Skeletal muscle tissue (tissue), 5 donors: ENCODE measurements around the gene ZBTB7C. TPM values are rescaled to one million over a fixed set of nuclear protein-coding genes. Genes with fewer than 3 reads are reported as not detected.

Experiments used
- H3K27ac ChIP-seq: one replicate; pipeline ENCODE4 v1.7.0; 2013; ENCODE audit warnings: mild to moderate bottlenecking, low read depth, low read length, inconsistent platforms
- H3K27me3 ChIP-seq, 3 donors: one replicate each; pipeline ENCODE4 v1.7.0; 2013; ENCODE audit warnings: low read length in 3 of 3; ENCODE audit not compliant: control insufficient read depth in 3 of 3, insufficient read depth in 3 of 3
- H3K36me3 ChIP-seq, 3 donors: one replicate each; pipeline ENCODE4 v1.7.0; 2013; ENCODE audit warnings: low read length in 3 of 3; ENCODE audit not compliant: control insufficient read depth in 3 of 3, insufficient read depth in 3 of 3
- H3K4me1 ChIP-seq, 3 donors: one replicate each; pipeline ENCODE4 v1.7.0; 2013; ENCODE audit warnings: low read length in 3 of 3, mild to moderate bottlenecking in 3 of 3; ENCODE audit not compliant: control insufficient read depth in 3 of 3, insufficient read depth in 3 of 3
- H3K4me3 ChIP-seq, 3 donors: one replicate each; pipeline ENCODE4 v1.7.0; 2013; ENCODE audit warnings: low read length in 3 of 3
- H3K9ac ChIP-seq, 3 donors: one replicate each; pipeline ENCODE4 v1.7.0; 2013; ENCODE audit warnings: low read length in 3 of 3, mild to moderate bottlenecking in 3 of 3, moderate library complexity in 2 of 3, low read depth in 1 of 3
- H3K9me3 ChIP-seq, 3 donors: one replicate each; pipeline ENCODE4 v1.7.0; 2013; ENCODE audit warnings: low read length in 3 of 3; ENCODE audit not compliant: control insufficient read depth in 3 of 3
- small RNA-seq: library from RNA; depleted of rRNA; stranded (forward); fragments of <200 nt; gene quantifications from one replicate; pipeline ENCODE3, GENCODE V24; 2014
- total RNA-seq: library from RNA; depleted of rRNA; stranded (reverse); fragments of >200 nt; gene quantifications from one replicate; pipeline ENCODE4 v1.2.3, GENCODE V29; 2014
- donor health status: Osteomylitis.

The ZBTB7C gene
- total RNA-seq, 1 donor from 2014 or later = 2.6 TPM

DNA sequence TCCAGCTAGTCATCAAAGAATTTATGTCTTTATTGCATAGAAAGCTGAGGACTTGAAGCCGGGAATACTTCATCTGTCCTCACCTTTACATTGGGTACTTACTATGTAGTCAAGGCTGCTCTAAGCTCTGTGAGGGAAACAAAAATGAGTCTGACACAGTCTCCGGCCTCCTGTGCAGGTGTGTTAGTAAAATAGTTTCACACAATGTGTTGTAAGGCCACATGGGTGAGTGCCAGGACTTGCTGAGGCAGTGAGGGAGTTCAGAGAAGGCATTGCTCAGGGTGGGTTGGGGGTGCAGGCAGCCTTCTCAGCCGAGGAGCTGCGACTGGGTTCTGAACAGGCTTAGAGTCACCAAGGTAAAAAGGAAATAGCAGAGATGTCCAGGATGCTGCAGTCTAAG, 424.2 kb downstream of the ZBTB7C start:
- Histone ChIP-seq H3K9ac (no peak overlapping the region), H3K4me3 (no peak overlapping the region), H3K27me3 (peaks cover 0 to 4% (median 0%) of the 10 kb centered on the region in 3 donors)

DNA sequence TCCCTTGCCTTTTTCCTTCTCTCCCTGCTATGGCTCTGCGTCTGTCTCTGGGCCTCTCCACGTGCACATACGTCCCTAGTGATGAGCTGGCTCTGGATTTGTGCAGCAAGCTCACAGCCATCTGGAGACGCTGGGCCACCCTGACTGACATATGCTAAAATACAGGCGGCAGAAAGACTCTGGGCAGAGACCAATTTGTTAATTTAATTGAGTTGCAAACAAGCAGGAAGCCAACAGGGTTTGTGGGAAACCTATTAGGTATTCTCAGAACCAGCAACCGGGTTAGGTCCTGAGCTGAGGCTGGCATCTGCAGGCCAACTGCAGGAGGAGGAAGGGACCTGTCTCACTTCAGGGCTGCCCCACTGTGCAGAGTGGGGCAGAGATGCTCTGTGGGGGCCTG, 425.2 kb downstream of the ZBTB7C start:
- Histone ChIP-seq H3K27ac (no peak overlapping the region), H3K4me1 (no peaks in the 10 kb centered on the region), H3K4me3 (no peak overlapping the region), H3K36me3 (no peaks in the 10 kb centered on the region), H3K27me3 (peaks cover 0 to 9% (median 0%) of the 10 kb centered on the region in 3 donors), H3K9me3 (no peaks in the 10 kb centered on the region), H3K9ac (no peak overlapping the region)

More for the DNA sequence above, 424.2 kb downstream of the ZBTB7C start:
- H3K4me1 ChIP-seq = no peaks in the 10 kb centered on the region
- no peaks in the 10 kb centered on the region for H3K9me3 ChIP-seq
- no peaks in the 10 kb centered on the region for H3K36me3 ChIP-seq
- H3K27ac ChIP-seq = no peak overlapping the region

DNA sequence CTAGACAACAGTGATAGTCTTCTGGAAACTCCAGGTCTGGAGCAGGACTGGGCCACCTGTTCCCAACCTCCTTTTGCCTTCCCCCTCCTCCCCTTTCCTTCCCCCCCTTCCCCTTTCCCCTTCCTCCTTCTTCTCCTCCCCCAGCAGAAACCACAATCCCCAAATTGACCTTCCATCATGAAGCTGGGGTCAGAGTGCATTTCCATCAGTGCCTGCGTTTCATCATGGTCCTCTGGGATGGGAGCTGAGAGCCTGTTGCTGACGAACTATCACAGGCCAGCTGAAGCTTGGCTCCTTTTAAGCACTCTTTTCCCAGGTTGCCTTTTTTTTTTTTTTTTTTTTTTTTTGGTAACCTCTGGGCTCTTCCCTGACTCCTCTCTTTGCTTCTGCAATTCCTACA, 426.1 kb downstream of the ZBTB7C start:
- Histone ChIP-seq H3K4me1 (no peaks in the 10 kb centered on the region), H3K27me3 (peaks cover 0 to 9% (median 0%) of the 10 kb centered on the region in 3 donors), H3K9ac (no peak overlapping the region), H3K27ac (no peak overlapping the region), H3K36me3 (no peaks in the 10 kb centered on the region), H3K4me3 (no peak overlapping the region), H3K9me3 (no peaks in the 10 kb centered on the region)

DNA sequence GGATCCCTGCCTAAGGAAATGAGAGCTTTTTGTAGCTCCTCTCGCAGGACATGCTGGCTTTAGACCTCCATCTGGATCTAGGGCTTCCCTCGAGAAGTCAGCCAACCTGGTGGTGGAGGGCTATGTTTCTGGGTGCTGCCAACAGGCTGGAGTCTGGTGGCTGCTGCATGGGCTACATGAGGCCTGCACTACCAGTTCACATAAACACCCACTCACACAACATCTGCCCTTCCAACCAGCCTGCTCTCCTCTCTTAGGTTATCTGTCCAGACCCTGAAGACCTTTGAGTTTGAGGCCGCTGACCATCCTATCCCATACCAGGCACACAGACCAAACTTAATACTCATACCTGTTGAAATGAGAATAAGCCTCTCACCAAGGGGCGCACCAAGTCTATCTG, 427.4 kb downstream of the ZBTB7C start:
- H3K27me3 ChIP-seq = peaks cover 0 to 9% (median 0%) of the 10 kb centered on the region in 3 donors
- no peaks in the 10 kb centered on the region for H3K4me1 ChIP-seq
- H3K4me3 ChIP-seq = no peak overlapping the region
- H3K9me3 ChIP-seq = no peaks in the 10 kb centered on the region
- H3K9ac ChIP-seq = no peak overlapping the region
- H3K27ac ChIP-seq = no peak overlapping the region
- no peaks in the 10 kb centered on the region for H3K36me3 ChIP-seq

DNA sequence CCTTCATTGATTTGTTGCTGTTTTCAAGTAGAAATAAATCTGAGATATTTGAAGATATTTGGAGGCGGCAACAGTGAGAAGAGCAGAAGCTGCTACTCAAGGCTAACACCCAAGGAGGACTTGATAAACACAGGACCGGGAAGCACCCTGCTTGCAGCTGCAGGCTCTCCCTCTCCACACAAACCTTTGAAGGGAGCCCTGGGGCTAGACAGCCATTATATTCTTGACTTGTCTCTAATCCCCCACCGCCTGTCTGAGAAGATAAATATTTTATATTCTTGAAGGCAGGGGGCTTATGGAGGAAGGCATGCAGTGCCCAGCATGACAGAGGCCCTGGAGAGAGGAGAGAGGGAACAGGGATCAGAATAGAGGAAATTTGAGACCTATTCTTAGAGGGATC, 427.9 kb downstream of the ZBTB7C start:
- peaks cover 0 to 9% (median 0%) of the 10 kb centered on the region in 3 donors for H3K27me3 ChIP-seq
- H3K9me3 ChIP-seq = no peaks in the 10 kb centered on the region
- H3K4me3 ChIP-seq = no peak overlapping the region
- H3K36me3 ChIP-seq = no peaks in the 10 kb centered on the region
- no peak overlapping the region for H3K27ac ChIP-seq
- H3K9ac ChIP-seq = no peak overlapping the region
- H3K4me1 ChIP-seq = no peaks in the 10 kb centered on the region

DNA sequence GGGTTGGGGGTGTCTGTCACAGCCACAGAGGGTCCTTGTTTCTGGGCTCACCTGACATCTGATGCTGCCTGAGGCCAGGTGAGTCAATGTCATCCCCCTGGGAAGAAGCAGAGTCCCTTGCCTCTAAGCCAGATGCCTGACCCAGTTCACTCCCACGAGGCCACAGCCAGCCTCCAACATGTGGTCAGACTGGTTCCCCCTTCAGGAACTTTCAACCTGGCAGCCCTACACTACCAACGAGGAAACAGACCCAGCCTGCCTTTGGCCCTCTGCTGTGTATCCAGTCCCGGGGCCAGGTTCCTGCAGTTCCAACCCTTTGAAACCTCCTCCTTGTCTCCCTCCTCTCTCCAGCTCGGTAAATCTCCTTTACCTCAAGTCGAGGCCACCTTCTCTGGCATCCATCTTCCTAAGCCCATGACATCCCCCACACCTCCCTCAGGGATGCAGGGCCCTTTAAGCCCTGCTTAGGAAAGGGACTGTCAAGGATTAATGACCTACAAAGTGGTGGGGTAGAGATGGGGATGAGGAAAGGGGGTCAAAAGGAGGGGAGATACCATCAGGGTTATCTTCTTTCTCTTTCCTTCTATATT, 429.5 kb downstream of the ZBTB7C start:
- no peaks in the 10 kb centered on the region for H3K9me3 ChIP-seq
- H3K9ac ChIP-seq = no peak overlapping the region
- peaks cover 0 to 9% (median 0%) of the 10 kb centered on the region in 3 donors for H3K27me3 ChIP-seq
- H3K4me1 ChIP-seq = no peaks in the 10 kb centered on the region
- no peaks in the 10 kb centered on the region for H3K36me3 ChIP-seq
- no peak overlapping the region for H3K4me3 ChIP-seq
- no peak overlapping the region for H3K27ac ChIP-seq

DNA sequence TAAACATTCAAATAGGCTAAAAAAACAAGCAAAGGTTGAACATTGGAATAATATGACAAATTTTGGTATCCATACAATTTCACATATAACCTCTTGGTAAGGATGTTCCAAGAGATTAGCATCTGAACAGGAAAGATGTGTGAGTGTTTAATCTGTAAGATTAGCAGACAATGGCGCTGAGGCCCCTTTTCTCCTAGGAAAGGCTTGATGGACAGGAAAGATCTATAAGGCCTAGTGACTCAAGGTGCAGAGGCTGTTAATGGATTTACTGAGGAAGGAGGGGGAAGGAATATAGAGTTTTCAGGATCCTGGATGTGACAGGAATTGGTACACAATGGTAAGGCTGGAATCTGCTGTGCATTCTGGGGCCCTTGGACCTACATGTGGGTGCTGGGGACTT, 430.6 kb downstream of the ZBTB7C start:
- peaks cover 0 to 5% (median 0%) of the 10 kb centered on the region in 3 donors for H3K27me3 ChIP-seq
- no peak overlapping the region for H3K4me3 ChIP-seq
- no peaks in the 10 kb centered on the region for H3K9me3 ChIP-seq
- no peaks in the 10 kb centered on the region for H3K36me3 ChIP-seq
- H3K27ac ChIP-seq = no peak overlapping the region
- no peak overlapping the region for H3K9ac ChIP-seq
- no peaks in the 10 kb centered on the region for H3K4me1 ChIP-seq

DNA sequence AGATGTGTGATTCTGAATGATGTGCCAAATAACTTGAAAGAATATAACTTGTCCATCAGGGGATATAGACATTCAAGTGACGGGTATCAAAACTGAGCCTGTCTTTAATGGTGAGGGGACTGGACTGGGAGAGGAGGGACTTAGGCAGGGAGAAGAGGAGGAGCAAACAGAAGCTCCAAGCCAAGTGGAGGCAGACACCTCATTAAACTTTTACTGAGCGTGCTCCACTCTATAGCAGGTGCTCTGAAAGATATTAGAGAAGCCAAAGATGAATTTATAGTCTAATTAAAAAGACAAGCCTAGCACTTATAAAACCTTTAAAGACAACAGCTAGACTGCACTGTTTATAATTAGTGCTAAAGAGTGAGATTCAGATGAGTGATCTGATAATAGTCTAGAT, 431.0 kb downstream of the ZBTB7C start:
- Histone ChIP-seq H3K36me3 (no peaks in the 10 kb centered on the region), H3K4me1 (no peaks in the 10 kb centered on the region), H3K9ac (no peak overlapping the region), H3K27me3 (peaks cover 0 to 5% (median 0%) of the 10 kb centered on the region in 3 donors), H3K9me3 (no peaks in the 10 kb centered on the region), H3K4me3 (no peak overlapping the region), H3K27ac (no peak overlapping the region)

Small RNA genes lying within 50 kb of the gene (small RNA-seq; reads per million reads assigned to genes)
- not detected for gene RNU6-708P

Other genes starting within 250 kb of the ZBTB7C start
- gene CTIF, start 129.6 kb upstream of the ZBTB7C start, total RNA-seq = 16.7 TPM